T follicular helper cell (primary cell): Measurements from ENCODE around the gene LSM14B.

Source experiments
- DNase-seq: peaks from one replicate; pipeline ENCODE4 v3.0.0-alpha.2; 2020; ENCODE audit warnings: low read depth

Gene LSM14B

DNA sequence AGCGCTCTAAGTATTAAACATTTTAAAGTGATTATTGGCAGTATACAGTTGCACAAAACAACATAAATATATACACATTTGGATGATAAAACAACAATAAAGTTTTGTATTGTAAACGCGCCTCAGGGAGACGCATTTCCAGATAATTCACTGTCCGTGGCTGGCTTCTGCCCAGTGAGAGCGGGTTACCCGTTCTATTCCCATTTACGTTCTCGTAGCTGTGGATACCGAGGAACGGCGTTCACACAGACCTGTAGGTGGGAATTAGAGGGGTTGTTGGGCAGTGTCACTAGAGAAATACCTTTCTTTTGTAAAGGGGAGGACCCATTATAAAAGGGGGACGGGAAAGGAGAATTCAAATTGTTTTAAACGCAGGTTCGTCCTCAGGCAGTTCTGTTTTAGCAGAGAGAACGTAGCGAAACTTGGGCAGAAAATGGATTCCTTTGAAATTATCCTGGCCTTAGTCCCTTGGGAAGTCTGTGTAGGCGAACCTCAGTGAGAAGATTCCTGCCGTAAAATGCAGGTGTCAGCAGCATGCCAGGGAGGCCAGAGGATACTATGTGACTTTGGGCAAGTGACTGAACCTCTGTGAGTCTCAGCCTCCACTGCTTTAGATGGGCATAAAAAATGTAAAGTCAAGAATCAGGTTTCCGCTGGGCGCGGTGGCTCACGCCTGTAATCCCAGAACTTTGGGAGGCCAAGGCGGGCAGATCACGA is 61.3 kb downstream of the LSM14B start:
- no peak for DNase-seq
